Ascending aorta (tissue), 2 donors: ENCODE results near the gene TC2N. TPM values are rescaled to one million over a fixed set of nuclear protein-coding genes. Genes with fewer than 3 reads are reported as not detected.
A peak's percentile ranks its signal among the peaks of the same experiment; 100 is the strongest.

ENCODE experiments used
- DNase-seq, 2 donors: peaks; one replicate each; pipeline ENCODE4 v3.0.0-alpha.2; 2019; ENCODE audit warnings: low spot score in 2 of 2
- H3K27ac ChIP-seq, 2 donors: fragments of 200-600 bp; sonication (generic); one replicate each; pipeline ENCODE4 v1.5.1; 2016 to 2017; ENCODE audit warnings: mild to moderate bottlenecking in 1 of 2
- H3K27me3 ChIP-seq: fragments of 200-600 bp; sonication (generic); one replicate; pipeline ENCODE4 v1.5.1; 2017
- H3K36me3 ChIP-seq, 2 donors: fragments of 200-600 bp; sonication (generic); one replicate each; pipeline ENCODE4 v1.5.1; 2016
- H3K4me1 ChIP-seq, 2 donors: fragments of 200-600 bp; sonication (generic); one replicate each; pipeline ENCODE4 v1.5.1; 2016 to 2017; ENCODE audit warnings: mild to moderate bottlenecking in 1 of 2
- H3K4me3 ChIP-seq, 2 donors: fragments of 200-600 bp; sonication (generic); one replicate each; pipeline ENCODE4 v1.5.1; 2016 to 2017; ENCODE audit warnings: mild to moderate bottlenecking in 1 of 2
- H3K9me3 ChIP-seq, 2 donors: fragments of 200-600 bp; sonication (generic); one replicate each; pipeline ENCODE4 v1.5.1; 2016
- intact Hi-C: fragments of 100-400 bp; cut with DNase I; formaldehyde crosslinking; loops from one replicate; pipeline ENCODE4 v1.15.1; 2023
- total RNA-seq: library from RNA; depleted of rRNA; stranded (reverse); fragments of >200 nt; gene quantifications from one replicate; pipeline ENCODE4 v1.1.0, GENCODE V29; 2016
- TF ChIP-seq, protein P1 (sequence below), 3 experiments: fragments of 200-600 bp in 2 of 3; fragments of 450-650 bp in 1 of 3; sonication (generic) in 2 of 3; IDR thresholded peaks; one replicate each; pipeline ENCODE4 v1.5.1; 2016 to 2019; ENCODE audit warnings: antibody characterized with exemption in 3 of 3, mild to moderate bottlenecking in 1 of 3, moderate library complexity in 1 of 3

TC2N gene
- total RNA-seq, 1 donor from 2014 or later = 37.8 TPM

DNA sequence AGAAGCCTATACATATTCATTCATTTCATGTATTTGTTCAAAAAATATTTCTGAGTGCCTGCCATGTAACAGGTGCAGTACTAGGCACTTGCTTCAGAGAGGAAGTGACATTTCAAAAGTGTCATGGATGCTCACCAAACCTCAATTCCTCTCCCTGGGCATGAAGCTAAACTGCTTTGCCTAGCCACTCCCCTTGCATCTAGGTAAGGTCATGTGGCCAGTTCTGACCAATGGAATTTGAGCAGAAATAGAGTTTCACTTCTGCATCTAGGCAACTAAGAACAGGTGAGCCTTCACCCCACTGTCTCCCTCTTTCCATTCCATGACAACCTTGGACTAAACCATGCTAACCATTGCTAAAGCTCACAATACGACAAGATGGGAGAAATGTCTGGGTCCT, 27.6 kb downstream of the TC2N start:
- intact Hi-C loops = loop anchor here (2.0 to 5.0 kb wide), 2 partner anchors 33 to 268 kb away; partner anchors contain the start of gene ATXN3
- TF ChIP-seq, protein P1, sequence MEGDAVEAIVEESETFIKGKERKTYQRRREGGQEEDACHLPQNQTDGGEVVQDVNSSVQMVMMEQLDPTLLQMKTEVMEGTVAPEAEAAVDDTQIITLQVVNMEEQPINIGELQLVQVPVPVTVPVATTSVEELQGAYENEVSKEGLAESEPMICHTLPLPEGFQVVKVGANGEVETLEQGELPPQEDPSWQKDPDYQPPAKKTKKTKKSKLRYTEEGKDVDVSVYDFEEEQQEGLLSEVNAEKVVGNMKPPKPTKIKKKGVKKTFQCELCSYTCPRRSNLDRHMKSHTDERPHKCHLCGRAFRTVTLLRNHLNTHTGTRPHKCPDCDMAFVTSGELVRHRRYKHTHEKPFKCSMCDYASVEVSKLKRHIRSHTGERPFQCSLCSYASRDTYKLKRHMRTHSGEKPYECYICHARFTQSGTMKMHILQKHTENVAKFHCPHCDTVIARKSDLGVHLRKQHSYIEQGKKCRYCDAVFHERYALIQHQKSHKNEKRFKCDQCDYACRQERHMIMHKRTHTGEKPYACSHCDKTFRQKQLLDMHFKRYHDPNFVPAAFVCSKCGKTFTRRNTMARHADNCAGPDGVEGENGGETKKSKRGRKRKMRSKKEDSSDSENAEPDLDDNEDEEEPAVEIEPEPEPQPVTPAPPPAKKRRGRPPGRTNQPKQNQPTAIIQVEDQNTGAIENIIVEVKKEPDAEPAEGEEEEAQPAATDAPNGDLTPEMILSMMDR (IDR thresholded peaks at IDR 0.05) = no peak
- Histone ChIP-seq H3K36me3 (no peaks in the 10 kb centered on the region), H3K27me3 (no peaks in the 10 kb centered on the region), H3K27ac (peak overlapping the region; percentile 91 to 93), H3K9me3 (no peaks in the 10 kb centered on the region), H3K4me1 (peaks cover 0 to 7% of the 10 kb centered on the region in 2 donors), H3K4me3 (peak overlapping the region; percentile 1 to 80)
- DNase-seq = no peak

DNA sequence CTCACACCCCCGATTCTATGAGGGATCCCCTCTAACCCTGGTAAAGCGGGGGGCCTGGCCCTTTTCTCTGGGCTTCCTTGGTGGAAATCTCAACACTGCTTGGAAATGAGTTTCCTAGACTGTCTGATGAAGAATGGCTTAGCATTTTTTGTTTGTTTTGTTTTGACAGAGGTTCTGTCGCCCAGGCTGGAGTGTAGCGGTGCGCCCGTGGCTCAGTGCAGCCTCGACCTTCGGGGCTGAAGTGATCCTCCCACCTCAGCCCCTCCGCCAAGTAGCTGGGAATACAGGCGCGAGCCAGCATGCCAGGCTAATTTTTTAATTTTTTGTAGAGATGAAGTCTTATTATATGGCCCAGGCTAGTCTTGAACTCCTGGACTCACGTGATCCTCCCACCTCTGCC, 30.3 kb downstream of the TC2N start:
- H3K27ac ChIP-seq = peak overlapping the region; percentile 91 to 93
- H3K36me3 ChIP-seq = no peaks in the 10 kb centered on the region
- peak overlapping the region; percentile 75 to 80 for H3K4me3 ChIP-seq
- TF ChIP-seq, protein P1 (IDR thresholded peaks at IDR 0.05) = no peak
- H3K4me1 ChIP-seq = peaks cover 0 to 9% of the 10 kb centered on the region in 2 donors
- H3K27me3 ChIP-seq = no peaks in the 10 kb centered on the region
- intact Hi-C loops = loop anchor here (2.0 to 5.0 kb wide), 3 partner anchors 60 to 270 kb away; partner anchors contain the start of genes ATXN3 and FBLN5
- no peaks in the 10 kb centered on the region for H3K9me3 ChIP-seq
- DNase-seq = no peak

DNA sequence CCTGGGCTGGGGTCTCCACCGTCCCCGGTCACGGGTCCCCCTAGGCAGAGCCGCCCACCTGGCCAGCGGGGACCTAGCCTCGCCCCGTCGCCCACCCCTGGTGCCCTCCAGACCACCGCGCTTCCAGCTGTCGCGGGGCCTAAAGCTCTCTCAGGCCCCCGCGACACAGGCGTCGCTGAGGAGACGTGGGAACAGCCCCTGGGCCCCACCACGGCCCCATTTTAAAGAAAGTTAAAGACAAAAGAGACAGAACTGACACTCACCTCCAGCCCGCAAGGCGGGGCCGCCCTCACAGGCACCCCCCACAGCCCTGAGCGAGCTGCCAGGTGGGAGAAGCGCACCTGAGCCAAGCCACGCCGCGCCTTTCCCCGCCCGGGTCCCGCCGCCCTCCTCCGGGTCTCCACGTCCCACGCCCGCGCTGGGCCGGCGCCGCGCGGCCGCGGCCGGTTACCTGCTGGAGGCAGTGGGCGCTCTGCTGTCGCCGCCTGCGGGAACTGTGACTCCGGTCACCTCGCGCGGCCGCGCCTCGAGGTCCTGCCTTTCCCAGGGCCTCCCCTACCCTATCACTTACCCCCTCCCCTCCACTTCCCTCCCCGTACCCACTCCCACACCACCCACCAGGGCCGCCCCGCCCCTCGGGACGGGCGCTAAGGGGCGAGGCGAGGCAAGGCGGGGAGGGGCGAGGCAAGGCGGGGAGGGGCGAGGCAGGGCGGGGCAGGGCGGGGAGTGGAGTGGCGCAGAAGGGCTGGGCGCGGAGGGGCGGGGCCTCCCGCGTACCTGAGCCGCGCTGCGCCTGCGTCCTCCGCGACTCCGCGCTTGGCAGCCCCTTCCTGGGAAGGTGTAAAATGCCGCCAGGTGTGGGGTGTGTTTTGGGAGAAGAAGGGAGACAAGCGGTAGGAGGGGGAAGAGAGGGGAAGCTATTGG, 31.2 kb downstream of the TC2N start:
- peaks cover 0 to 9% of the 10 kb centered on the region in 2 donors for H3K4me1 ChIP-seq
- H3K36me3 ChIP-seq = no peaks in the 10 kb centered on the region
- intact Hi-C loops = loop anchor here (2.0 to 5.0 kb wide), 3 partner anchors 61 to 271 kb away; partner anchors contain the start of genes ATXN3 and FBLN5
- DNase-seq = peak; percentile 39 to 92
- H3K27ac ChIP-seq = peak overlapping the region; percentile 91 to 93
- H3K27me3 ChIP-seq = no peaks in the 10 kb centered on the region
- peak overlapping the region; percentile 75 to 80 for H3K4me3 ChIP-seq
- H3K9me3 ChIP-seq = no peaks in the 10 kb centered on the region
- TF ChIP-seq, protein P1 (IDR thresholded peaks at IDR 0.05) = no peak

GRCh38 chr14:91835197-91835919, 32.0 kb downstream of the TC2N start:
- Histone ChIP-seq H3K36me3 (no peaks in the 10 kb centered on the region), H3K9me3 (no peaks in the 10 kb centered on the region), H3K4me1 (peaks cover 0 to 13% of the 10 kb centered on the region in 2 donors), H3K27ac (peak overlapping the region; percentile 91 to 93), H3K4me3 (peak overlapping the region; percentile 75 to 80), H3K27me3 (no peaks in the 10 kb centered on the region)
- no peak for DNase-seq
- intact Hi-C loops = loop anchor here (5.0 kb wide), 1 partner anchor 272 kb away; the partner anchor contains the start of gene ATXN3
- TF ChIP-seq, protein P1 (IDR thresholded peaks at IDR 0.05) = no peak

DNA sequence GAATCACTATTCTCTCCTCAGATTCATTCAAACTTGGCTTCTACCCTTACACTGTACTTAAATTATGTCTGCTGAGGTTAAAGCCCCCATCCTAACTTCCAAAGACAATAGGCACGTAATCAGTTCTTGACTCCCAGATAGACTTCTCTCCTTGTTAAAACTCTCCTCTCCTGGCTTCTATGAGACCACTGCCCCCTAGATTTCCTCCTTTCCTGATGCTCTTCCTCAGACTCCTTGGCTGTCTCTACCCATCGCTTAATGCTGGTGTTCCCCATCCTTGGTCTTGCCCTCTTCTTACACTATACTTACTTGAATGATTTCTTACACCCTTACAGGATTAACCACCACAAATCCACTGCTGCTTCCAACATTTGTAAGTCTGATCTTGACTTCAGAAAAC, 32.8 kb downstream of the TC2N start:
- H3K27me3 ChIP-seq = no peaks in the 10 kb centered on the region
- H3K4me3 ChIP-seq = peak overlapping the region; percentile 75 to 80
- peak overlapping the region; percentile 91 to 93 for H3K27ac ChIP-seq
- H3K4me1 ChIP-seq = peaks cover 0 to 17% of the 10 kb centered on the region in 2 donors
- no peaks in the 10 kb centered on the region for H3K36me3 ChIP-seq
- TF ChIP-seq, protein P1 (IDR thresholded peaks at IDR 0.05) = no peak
- intact Hi-C loops = no loop called here
- DNase-seq = no peak
- H3K9me3 ChIP-seq = no peaks in the 10 kb centered on the region
